Measurements from ENCODE around the gene CNR1.

CNR1 gene

GRCh38 chr6:88144637-88145297, 21.4 kb downstream of the CNR1 start:
- DNase-seq, result no peak

- peak in 3 of 58 donors; percentile 2 to 23 (median 13) for DNase-seq
These were observed 22.6 kb downstream of the CNR1 start for GRCh38 chr6:88143421-88144157.

GRCh38 chr6:88142297-88142668, 23.9 kb downstream of the CNR1 start:
- no peak for DNase-seq

- DNase-seq, result no peak
These were observed 24.4 kb downstream of the CNR1 start for GRCh38 chr6:88141561-88142296.

- DNase-seq, result no peak
These were observed 28.2 kb downstream of the CNR1 start for GRCh38 chr6:88137915-88138314.

GRCh38 chr6:88135578-88136114, 30.5 kb downstream of the CNR1 start:
- no peak for DNase-seq

GRCh38 chr6:88134575-88134974, 31.6 kb downstream of the CNR1 start:
- DNase-seq, result no peak

GRCh38 chr6:88133718-88134117, 32.4 kb downstream of the CNR1 start:
- DNase-seq, result no peak

GRCh38 chr6:88124925-88125557, 41.1 kb downstream of the CNR1 start:
- no peak for DNase-seq

- no peak for DNase-seq
These were observed 45.5 kb downstream of the CNR1 start for GRCh38 chr6:88120635-88121034.

GRCh38 chr6:88119769-88120168, 46.4 kb downstream of the CNR1 start:
- DNase-seq, result no peak

GRCh38 chr6:88116276-88116675, 49.9 kb downstream of the CNR1 start:
- DNase-seq, result no peak

- DNase-seq, result no peak
These were observed 50.8 kb downstream of the CNR1 start for GRCh38 chr6:88115307-88115706.

GRCh38 chr6:88114838-88115237, 51.3 kb downstream of the CNR1 start:
- DNase-seq, result no peak

GRCh38 chr6:88111991-88112390, 54.2 kb downstream of the CNR1 start:
- DNase-seq, result no peak

- no peak for DNase-seq
These were observed 58.9 kb downstream of the CNR1 start for GRCh38 chr6:88107241-88107640.

- no peak for DNase-seq
These were observed 60.3 kb downstream of the CNR1 start for GRCh38 chr6:88105741-88106340.
